Left lung (tissue), 10 donors: ENCODE measurements around the gene HAUS7. TPM values are rescaled to one million over a fixed set of nuclear protein-coding genes. Genes with fewer than 3 reads are reported as not detected.

Experiments
- ATAC-seq: fragments of 200-7000 bp; cut with Tn5 transposase; one replicate; pipeline ENCODE4 v1.9.1; 2020; ENCODE audit warnings: moderate library complexity
- DNase-seq, 4 donors: peaks; one replicate each; pipeline ENCODE4 v3.0.0-alpha.2; 2013 to 2020
- H3K27ac ChIP-seq, 2 donors: fragments of 200-600 bp; sonication (generic) in 1 of 2; one replicate each; pipeline versions ENCODE4 v1.5.0 to v1.8.0; 2020 to 2021
- H3K27me3 ChIP-seq, 2 donors: fragments of 200-600 bp; sonication (generic) in 1 of 2; one replicate each; pipeline versions ENCODE4 v1.5.0 to v1.8.0; 2020 to 2021
- H3K36me3 ChIP-seq, 2 donors: fragments of 200-600 bp; sonication (generic) in 1 of 2; one replicate each; pipeline versions ENCODE4 v1.5.0 to v1.8.0; 2020 to 2021
- H3K4me1 ChIP-seq, 2 donors: fragments of 200-600 bp; one replicate each; pipeline ENCODE4 v1.8.0; 2021
- H3K4me3 ChIP-seq, 2 donors: fragments of 200-600 bp; sonication (generic) in 1 of 2; one replicate each; pipeline versions ENCODE4 v1.5.0 to v1.8.0; 2020 to 2021; ENCODE audit warnings: mild to moderate bottlenecking in 1 of 2
- H3K9me3 ChIP-seq, 2 donors: fragments of 200-600 bp; sonication (generic) in 1 of 2; one replicate each; pipeline versions ENCODE4 v1.5.0 to v1.8.0; 2020 to 2021
- intact Hi-C, 2 donors: fragments of 100-400 bp; cut with DNase I; formaldehyde crosslinking; loops; one replicate each; pipeline versions ENCODE4 v1.11.2 to v1.14.2; 2022
- polyA plus RNA-seq, 6 donors: library from polyadenylated mRNA; unstranded; fragments of 120-200 nt; gene quantifications; one replicate each; pipeline ENCODE4 v1.2.1, GENCODE V29; 2013; ENCODE audit not compliant: insufficient read length in 6 of 6
- total RNA-seq, 2 donors: library from RNA; stranded (reverse); fragmentation: NEBNext Ultra II Directional; extraction: Animal tissue kit (Norgen Biotek cat#: 25700); gene quantifications; one replicate each; pipeline ENCODE4 v1.2.1, GENCODE V29; 2021
- TF ChIP-seq, protein P1 (sequence below), 2 donors: fragments of 200-600 bp; sonication (generic) in 1 of 2; IDR thresholded peaks; one replicate each; pipeline versions ENCODE4 v1.5.0 to v1.8.0; 2021; ENCODE audit warnings: antibody characterized with exemption in 2 of 2
- donor health status: DM: no; HTN: yes; CAD: no.
- donor health status: DM: no; HTN: no; CAD: no.

Gene HAUS7
- total and polyA plus RNA-seq, 8 donors = 20.1 to 42.4 (median 33.7) TPM

DNA sequence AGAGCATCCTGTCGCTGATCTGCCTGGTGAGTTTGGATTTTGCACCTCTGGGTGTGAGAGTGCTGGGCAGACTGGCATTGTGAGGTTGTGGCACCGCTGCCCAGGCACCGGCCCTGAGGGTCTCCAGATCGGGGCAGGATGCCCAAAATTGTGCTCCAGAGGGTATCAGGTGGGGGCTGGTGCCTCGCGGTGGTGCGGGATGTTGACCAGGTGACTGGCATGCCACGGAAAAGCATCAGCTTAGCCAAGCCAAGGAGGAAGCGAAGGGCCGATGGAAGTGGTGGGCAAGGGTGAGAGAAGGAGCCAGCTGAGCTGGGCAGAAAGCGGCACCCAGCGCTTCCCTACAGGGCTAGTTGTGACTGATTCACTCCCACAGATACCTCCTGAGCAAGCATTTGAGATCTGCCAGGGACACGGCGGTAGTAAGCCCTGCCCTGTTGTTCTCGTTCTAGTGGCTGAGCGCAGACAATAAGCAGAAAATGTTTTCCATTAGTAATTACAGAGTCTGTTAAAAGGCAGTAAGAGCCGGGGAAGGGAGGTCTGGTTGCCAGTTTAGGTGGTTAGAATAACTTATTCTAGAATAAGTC is 58.3 kb downstream of the HAUS7 start:
- no peak overlapping the region for H3K27ac ChIP-seq
- peak; percentile 6 for ATAC-seq
- DNase-seq = no peak

DNA sequence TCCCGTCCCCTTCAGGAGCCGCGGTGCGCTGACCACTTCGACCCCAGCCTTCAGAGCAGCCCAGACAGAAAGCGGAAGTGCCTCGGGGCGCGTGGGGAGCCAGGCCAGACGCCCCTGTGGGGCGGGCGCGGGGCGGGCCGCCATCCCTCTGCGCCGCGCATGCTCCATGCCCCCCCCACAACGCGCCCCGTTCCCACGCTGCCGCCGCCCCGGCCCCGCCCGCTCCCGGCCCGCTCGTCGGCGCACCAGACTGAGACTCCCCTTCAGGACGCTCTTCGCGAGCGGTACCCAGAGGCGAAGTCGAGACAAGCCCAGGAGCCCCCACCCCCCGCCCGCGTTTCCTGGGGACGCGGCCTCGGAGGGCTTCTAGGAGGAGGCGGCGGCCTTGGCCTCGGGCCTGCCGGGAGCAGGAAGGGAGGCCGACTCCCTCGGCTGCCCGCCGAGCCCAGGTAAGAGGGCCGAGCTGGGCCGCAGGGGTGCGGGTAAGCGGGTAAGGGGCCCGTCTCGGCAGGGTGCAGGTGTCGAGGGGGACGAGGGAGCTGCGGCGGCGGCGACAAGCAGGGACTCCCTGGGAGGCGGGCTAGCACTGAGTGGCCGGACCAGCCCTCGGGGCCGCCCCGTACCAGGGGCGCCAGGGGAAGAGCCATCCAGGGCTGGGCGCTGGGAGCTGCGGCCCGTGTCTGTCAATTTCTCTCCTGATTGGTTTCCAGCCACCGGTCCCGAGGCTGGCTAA is 59.0 kb downstream of the HAUS7 start, which contains the start of gene ZFP92:
TSS of gene ZFP92 (plus strand) at position 218 of the 733 bp plus-strand sequence. CDS start 6,851 bp downstream, outside the sequence.
- Histone ChIP-seq H3K9me3 (no peaks in the 10 kb centered on the region), H3K4me1 (peaks cover 0 to 8% of the 10 kb centered on the region in 2 donors), H3K36me3 (no peaks in the 10 kb centered on the region), H3K27ac (no peak within 1 kb of the TSS), H3K27me3 (no peaks in the 10 kb centered on the region), H3K4me3 (peak within 1 kb of the TSS; percentile 43 to 52)
- intact Hi-C loops = no loop called here
- peak; percentile 83 for ATAC-seq
- DNase-seq = peak in 1 of 4 donors; percentile 85
- TF ChIP-seq, protein P1, sequence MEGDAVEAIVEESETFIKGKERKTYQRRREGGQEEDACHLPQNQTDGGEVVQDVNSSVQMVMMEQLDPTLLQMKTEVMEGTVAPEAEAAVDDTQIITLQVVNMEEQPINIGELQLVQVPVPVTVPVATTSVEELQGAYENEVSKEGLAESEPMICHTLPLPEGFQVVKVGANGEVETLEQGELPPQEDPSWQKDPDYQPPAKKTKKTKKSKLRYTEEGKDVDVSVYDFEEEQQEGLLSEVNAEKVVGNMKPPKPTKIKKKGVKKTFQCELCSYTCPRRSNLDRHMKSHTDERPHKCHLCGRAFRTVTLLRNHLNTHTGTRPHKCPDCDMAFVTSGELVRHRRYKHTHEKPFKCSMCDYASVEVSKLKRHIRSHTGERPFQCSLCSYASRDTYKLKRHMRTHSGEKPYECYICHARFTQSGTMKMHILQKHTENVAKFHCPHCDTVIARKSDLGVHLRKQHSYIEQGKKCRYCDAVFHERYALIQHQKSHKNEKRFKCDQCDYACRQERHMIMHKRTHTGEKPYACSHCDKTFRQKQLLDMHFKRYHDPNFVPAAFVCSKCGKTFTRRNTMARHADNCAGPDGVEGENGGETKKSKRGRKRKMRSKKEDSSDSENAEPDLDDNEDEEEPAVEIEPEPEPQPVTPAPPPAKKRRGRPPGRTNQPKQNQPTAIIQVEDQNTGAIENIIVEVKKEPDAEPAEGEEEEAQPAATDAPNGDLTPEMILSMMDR (IDR thresholded peaks at IDR 0.05) = no peak

More for the DNA sequence above, 58.3 kb downstream of the HAUS7 start:
- peaks cover 0 to 8% of the 10 kb centered on the region in 2 donors for H3K4me1 ChIP-seq
- H3K36me3 ChIP-seq = no peaks in the 10 kb centered on the region
- peak overlapping the region; percentile 43 to 52 for H3K4me3 ChIP-seq
- H3K9me3 ChIP-seq = no peaks in the 10 kb centered on the region
- no peaks in the 10 kb centered on the region for H3K27me3 ChIP-seq
- TF ChIP-seq, protein P1 (IDR thresholded peaks at IDR 0.05) = no peak
- intact Hi-C loops = no loop called here

DNA sequence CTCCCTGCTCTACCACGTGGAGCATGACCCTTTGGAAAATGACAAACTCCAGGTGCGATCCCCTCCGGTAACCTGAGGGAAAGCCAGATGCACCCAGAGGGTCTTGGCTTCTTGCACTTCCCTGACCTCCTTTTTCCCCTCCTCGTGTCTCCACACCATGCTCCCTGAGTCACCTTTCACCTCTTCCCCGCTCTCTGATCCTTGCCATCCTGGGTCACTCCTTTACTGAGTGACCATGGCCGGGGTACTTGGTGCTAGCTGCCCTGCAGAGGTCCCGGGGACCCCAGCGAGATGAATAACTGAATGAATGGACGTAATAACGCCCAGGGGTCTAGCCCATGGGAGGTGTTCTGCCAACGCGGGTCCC is 59.5 kb downstream of the HAUS7 start:
- no peak for DNase-seq
- peak overlapping the region; percentile 43 to 52 for H3K4me3 ChIP-seq
- TF ChIP-seq, protein P1 (IDR thresholded peaks at IDR 0.05) = no peak
- no peaks in the 10 kb centered on the region for H3K9me3 ChIP-seq
- H3K27ac ChIP-seq = no peak overlapping the region
- intact Hi-C loops = no loop called here
- ATAC-seq = no peak
- no peaks in the 10 kb centered on the region for H3K27me3 ChIP-seq
- no peaks in the 10 kb centered on the region for H3K36me3 ChIP-seq
- H3K4me1 ChIP-seq = peaks cover 0 to 8% of the 10 kb centered on the region in 2 donors

DNA sequence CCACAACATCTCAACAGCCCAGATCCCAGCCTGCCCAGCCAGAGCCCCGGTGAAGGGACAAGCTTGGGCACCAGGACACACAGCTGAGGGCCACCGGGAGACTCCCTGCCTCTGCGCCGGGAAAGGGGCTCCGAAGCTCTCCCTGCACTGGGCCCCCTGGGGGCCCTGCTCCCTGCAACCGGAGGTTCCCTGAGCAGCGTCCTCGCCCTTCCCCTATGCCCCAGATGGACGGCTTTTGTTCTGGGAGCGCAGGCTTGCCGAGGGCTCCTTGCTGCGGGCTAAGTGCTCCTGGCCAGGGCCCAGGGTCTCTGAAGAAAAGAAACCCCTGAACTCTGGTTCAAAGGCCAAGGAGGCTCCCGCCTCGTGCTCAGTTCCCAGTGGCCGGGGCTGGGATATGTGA is 60.0 kb downstream of the HAUS7 start:
- Histone ChIP-seq H3K36me3 (no peaks in the 10 kb centered on the region), H3K27ac (no peak overlapping the region), H3K27me3 (no peaks in the 10 kb centered on the region), H3K4me1 (peaks cover 0 to 8% of the 10 kb centered on the region in 2 donors), H3K4me3 (no peak overlapping the region), H3K9me3 (no peaks in the 10 kb centered on the region)
- TF ChIP-seq, protein P1 (IDR thresholded peaks at IDR 0.05) = no peak
- ATAC-seq (no peak), DNase-seq (no peak)
- intact Hi-C loops = no loop called here

DNA sequence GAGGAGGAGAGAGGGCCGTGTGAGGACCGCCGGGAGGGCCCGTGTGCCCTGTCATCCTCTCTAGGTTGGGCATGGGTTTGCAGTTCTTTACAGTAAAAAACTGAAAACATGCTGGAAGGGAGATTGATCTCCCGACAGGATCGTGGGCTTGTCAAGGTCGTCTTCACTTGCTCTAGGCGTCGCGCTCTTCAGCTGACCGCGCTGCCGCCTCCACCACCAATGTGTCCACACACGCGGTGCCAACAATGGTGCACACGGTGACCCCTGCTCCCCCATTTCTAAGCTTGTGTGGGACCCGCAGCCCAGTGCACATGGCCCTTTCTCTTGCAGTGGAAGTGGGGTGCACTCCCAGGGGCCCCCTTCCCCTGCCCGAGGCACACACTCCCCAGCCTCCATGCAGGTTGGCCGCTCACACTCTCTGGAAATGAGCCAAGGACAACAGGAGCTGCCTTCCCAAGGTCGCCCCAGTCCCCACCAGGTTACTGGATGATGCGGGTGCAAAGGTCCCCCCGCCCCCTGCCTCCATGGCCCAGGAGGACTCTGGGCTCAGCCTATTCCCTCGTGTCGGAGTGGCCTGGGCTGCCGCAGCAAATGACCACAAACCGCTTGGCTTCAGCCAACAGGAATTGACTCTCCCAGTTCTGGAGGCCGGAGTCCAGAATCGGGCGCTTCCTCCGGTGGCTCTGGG is 60.8 kb downstream of the HAUS7 start:
- H3K4me3 ChIP-seq = no peak overlapping the region
- no peak overlapping the region for H3K27ac ChIP-seq
- H3K27me3 ChIP-seq = no peaks in the 10 kb centered on the region
- intact Hi-C loops = no loop called here
- no peaks in the 10 kb centered on the region for H3K9me3 ChIP-seq
- TF ChIP-seq, protein P1 (IDR thresholded peaks at IDR 0.05) = no peak
- ATAC-seq (no peak), DNase-seq (no peak)
- no peaks in the 10 kb centered on the region for H3K36me3 ChIP-seq
- H3K4me1 ChIP-seq = peaks cover 0 to 8% of the 10 kb centered on the region in 2 donors
